ENCODE results near the gene CD93. TPM values are rescaled to one million over a fixed set of nuclear protein-coding genes. Genes with fewer than 3 reads are reported as not detected.

The CD93 gene
- total RNA-seq, 4 donors from 2014 or later = 24.5 to 80.7 (median 66.0) TPM

DNA sequence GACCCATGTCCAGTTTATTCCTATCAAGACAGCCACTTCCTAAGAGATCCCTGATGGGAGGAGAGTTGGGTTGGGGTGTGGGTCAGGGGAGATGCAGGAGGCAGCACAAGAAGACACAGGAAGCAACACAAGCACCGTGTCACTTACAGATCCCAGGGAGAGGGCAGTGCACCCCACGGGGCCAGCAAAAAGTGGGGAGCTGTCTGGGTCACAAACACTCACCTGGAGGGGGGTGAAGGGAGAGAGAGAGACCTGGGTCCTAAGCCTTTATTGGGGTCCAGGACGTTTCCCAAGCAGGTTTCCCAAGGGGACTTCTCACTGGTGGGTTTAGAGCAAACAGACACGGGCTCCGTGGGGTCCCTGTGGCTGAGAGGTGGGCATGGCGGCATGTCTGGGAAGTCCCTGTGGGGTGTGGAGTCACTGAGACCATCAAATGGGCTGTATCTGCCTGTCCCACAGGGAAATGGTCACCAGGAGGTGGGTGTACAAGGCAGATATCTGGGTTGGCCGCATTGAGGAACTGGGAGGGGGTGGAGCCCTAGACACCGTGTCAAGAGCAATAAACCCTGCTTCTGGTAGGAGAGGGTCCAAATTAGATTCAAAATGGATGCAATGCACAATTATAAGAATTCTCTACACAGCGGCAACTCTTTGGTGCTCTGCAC is 1.6 kb upstream of the CD93 start:
- H3K27ac ChIP-seq (replicated peaks in 1 of 4) = peak overlapping the region; percentile 73 to 84 (median 81)
- no peaks in the 10 kb centered on the region for H3K27me3 ChIP-seq
- TF ChIP-seq POLR2AphosphoS5 (IDR thresholded peaks at IDR 0.05) (no peak), EP300 (IDR thresholded peaks at IDR 0.05) (no peak)
- TF ChIP-seq, protein P1, sequence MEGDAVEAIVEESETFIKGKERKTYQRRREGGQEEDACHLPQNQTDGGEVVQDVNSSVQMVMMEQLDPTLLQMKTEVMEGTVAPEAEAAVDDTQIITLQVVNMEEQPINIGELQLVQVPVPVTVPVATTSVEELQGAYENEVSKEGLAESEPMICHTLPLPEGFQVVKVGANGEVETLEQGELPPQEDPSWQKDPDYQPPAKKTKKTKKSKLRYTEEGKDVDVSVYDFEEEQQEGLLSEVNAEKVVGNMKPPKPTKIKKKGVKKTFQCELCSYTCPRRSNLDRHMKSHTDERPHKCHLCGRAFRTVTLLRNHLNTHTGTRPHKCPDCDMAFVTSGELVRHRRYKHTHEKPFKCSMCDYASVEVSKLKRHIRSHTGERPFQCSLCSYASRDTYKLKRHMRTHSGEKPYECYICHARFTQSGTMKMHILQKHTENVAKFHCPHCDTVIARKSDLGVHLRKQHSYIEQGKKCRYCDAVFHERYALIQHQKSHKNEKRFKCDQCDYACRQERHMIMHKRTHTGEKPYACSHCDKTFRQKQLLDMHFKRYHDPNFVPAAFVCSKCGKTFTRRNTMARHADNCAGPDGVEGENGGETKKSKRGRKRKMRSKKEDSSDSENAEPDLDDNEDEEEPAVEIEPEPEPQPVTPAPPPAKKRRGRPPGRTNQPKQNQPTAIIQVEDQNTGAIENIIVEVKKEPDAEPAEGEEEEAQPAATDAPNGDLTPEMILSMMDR (IDR thresholded peaks at IDR 0.05) = no peak
- WGBS = 70% methylated on average over 9 of the region's 9 CpGs
- no peaks in the 10 kb centered on the region for H3K9me3 ChIP-seq
- intact Hi-C loops (cut with DNase I) = no loop called here
- DNase-seq (ENCODE audit: extremely low spot score) = no peak
- no peak overlapping the region for H3K4me3 ChIP-seq
- peaks cover 19 to 48% (median 35%) of the 10 kb centered on the region in 4 donors for H3K4me1 ChIP-seq
- no peaks in the 10 kb centered on the region for H3K36me3 ChIP-seq

DNA sequence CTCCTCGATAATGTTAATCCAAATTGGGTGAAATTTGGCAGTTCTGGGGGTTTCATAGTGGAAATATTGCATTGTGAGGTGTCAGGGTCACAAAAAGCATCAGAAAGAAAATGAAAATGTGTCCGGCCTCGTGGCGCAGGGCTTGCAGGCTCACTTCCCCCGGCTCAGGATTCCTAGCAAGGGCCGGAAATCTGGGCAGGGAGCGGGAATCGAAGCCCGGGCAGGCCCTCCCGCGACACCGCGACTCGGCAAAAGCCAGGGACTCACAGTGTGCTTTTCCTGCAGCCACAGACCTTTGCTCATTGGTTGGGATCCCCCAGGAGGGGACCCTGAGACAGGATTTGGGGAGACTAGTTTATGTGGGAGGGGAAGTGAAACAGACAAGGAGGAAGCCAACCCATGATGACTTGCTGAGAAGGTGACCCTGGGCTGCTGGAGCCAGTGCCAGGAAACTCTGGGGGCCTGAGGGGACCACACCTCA is 847 bp upstream of the CD93 start:
- no peaks in the 10 kb centered on the region for H3K27me3 ChIP-seq
- intact Hi-C loops (cut with DNase I) = no loop called here
- no peak for DNase-seq (ENCODE audit: extremely low spot score)
- H3K36me3 ChIP-seq = no peaks in the 10 kb centered on the region
- H3K4me1 ChIP-seq = peaks cover 19 to 43% (median 29%) of the 10 kb centered on the region in 4 donors
- TF ChIP-seq POLR2AphosphoS5 (IDR thresholded peaks at IDR 0.05) (peak; percentile 26 to 50), POLR2A (IDR thresholded peaks at IDR 0.05; ENCODE audit: low read depth) (no peak), EP300 (IDR thresholded peaks at IDR 0.05) (no peak)
- WGBS = 67% methylated on average over 13 of the region's 14 CpGs
- peak overlapping the region in 1 of 4 donors; percentile 47 for H3K4me3 ChIP-seq
- no peaks in the 10 kb centered on the region for H3K9me3 ChIP-seq
- H3K27ac ChIP-seq (replicated peaks in 1 of 4) = peak overlapping the region; percentile 73 to 84 (median 81)

DNA sequence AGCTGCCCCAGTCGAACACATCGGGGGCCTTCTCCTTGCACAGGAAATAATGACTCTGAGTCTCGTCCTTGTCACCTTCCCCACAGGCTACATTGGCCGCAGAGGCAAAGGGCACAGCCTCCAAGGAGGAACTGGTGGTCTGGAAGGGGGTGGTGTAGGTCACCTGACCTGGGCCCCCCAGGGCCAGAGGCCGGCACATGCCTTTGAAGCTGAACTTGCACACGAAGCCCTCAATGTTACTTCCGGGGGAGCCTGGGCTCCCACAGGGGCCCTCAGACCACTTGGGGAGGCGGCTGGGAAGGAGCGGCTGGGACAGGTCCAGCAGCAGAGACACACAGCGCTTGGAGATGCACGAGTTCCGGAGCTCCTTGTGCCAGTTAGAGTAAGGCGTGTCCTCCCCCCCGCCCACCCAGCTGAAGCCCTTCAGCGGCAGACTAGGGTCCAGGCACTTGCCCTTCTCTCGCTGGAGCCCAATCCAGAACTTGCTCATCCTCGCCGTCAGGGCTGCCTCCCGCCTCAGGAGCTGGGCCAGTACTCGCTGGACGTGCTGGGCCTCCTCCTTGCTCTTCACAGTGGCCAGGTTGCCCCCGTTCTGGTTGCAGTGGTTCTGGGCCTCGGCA is 578 bp downstream of the CD93 start:
- Histone ChIP-seq H3K27me3 (no peaks in the 10 kb centered on the region), H3K4me1 (peaks cover 19 to 39% (median 29%) of the 10 kb centered on the region in 4 donors), H3K36me3 (peaks cover 0 to 7% (median 0%) of the 10 kb centered on the region in 4 donors), H3K27ac (replicated peaks in 1 of 4) (peak overlapping the region; percentile 73 to 84 (median 81)), H3K4me3 (peak overlapping the region; percentile 47 to 57 (median 47)), H3K9me3 (no peaks in the 10 kb centered on the region)
- WGBS = 88% methylated on average over 15 of the region's 23 CpGs
- TF ChIP-seq POLR2AphosphoS5 (IDR thresholded peaks at IDR 0.05) (no peak), EP300 (IDR thresholded peaks at IDR 0.05) (no peak), POLR2A (IDR thresholded peaks at IDR 0.05; ENCODE audit: low read depth) (no peak)
- TF ChIP-seq, protein P1 (IDR thresholded peaks at IDR 0.05) = no peak
- intact Hi-C loops (cut with DNase I) = no loop called here
- no peak for DNase-seq (ENCODE audit: extremely low spot score)

DNA sequence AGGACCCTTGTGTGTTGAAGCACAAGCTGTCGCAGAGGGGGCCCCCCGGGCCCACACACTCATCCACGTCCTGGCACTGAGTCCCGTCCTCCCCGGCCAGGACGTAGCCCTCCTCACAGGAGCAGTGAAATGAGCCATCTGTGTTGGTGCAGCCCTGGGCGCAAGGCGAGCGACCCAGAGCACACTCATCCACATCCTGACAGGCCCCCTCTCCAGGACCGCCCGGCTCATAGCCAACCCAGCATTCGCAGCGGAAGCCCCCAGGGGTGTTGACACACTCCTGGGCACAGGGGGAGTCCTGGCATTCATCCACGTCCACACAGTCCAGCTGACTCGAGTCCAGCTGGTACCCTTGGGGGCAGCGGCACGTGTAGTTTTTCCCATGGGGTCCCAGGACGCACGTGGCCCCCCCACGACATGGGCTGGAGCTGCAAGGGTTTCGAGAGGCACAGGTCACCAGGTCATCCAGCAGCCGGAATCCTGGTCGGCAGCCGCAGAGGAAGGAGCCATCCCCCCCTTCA is 1.2 kb downstream of the CD93 start:
- WGBS = no CpG with 5 or more reads among the region's 24 CpGs
- peaks cover 0 to 10% (median 0%) of the 10 kb centered on the region in 4 donors for H3K36me3 ChIP-seq
- intact Hi-C loops (cut with DNase I) = no loop called here

DNA sequence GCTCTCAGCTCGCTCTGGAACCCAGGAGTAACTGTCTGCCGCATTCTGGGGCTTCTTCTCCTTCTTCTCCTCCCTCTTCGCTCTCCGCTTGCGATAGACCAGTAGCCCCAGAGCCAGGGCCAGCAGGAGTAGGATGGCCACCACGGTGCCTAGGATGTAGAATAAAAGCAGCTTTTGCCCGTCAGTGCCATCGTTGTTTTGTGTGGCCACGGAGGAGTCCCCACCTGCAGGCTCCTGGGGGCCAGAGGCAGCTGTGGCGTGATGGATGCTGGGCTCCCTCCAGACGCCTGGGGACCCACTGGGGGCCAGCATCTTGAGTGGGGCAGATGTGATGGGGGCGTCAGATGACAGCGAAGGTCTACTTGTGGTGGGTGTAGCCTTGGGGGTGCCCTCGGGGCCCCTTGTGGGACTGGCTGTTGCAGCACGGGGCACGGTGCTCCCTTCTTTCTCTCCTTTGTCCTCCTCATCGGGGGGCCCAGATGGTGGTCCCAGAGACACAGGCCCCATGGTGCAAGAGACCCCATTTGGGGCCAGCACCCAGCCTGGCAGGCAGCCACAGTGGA is 1.8 kb downstream of the CD93 start:
- peak overlapping the region; percentile 47 to 57 (median 47) for H3K4me3 ChIP-seq
- DNase-seq (ENCODE audit: extremely low spot score) = no peak
- H3K27ac ChIP-seq (replicated peaks in 1 of 4) = peak overlapping the region; percentile 73 to 84 (median 81)
- no peaks in the 10 kb centered on the region for H3K27me3 ChIP-seq
- no peaks in the 10 kb centered on the region for H3K9me3 ChIP-seq
- peaks cover 19 to 43% (median 34%) of the 10 kb centered on the region in 4 donors for H3K4me1 ChIP-seq
- WGBS = 87% methylated on average over 8 of the region's 17 CpGs
- H3K36me3 ChIP-seq = peaks cover 0 to 10% (median 0%) of the 10 kb centered on the region in 4 donors
- no peak for TF ChIP-seq EP300 (IDR thresholded peaks at IDR 0.05)
- TF ChIP-seq POLR2AphosphoS5 (IDR thresholded peaks at IDR 0.05) = no peak
- TF ChIP-seq, protein P1 (IDR thresholded peaks at IDR 0.05) = no peak
- TF ChIP-seq POLR2A (IDR thresholded peaks at IDR 0.05; ENCODE audit: low read depth) = no peak
- intact Hi-C loops (cut with DNase I) = no loop called here

More for the DNA sequence above, 1.2 kb downstream of the CD93 start:
- no peak for TF ChIP-seq POLR2A (IDR thresholded peaks at IDR 0.05; ENCODE audit: low read depth)
- TF ChIP-seq POLR2AphosphoS5 (IDR thresholded peaks at IDR 0.05) = peak in 1 of 2 donors; percentile 50
- Histone ChIP-seq H3K27me3 (no peaks in the 10 kb centered on the region), H3K4me1 (peaks cover 19 to 39% (median 30%) of the 10 kb centered on the region in 4 donors), H3K27ac (replicated peaks in 1 of 4) (peak overlapping the region; percentile 73 to 84 (median 81)), H3K4me3 (peak overlapping the region; percentile 47 to 57 (median 47)), H3K9me3 (no peaks in the 10 kb centered on the region)
- DNase-seq (ENCODE audit: extremely low spot score) = no peak

Data from esophagus muscularis mucosa (tissue), 4 donors.